Measurements from ENCODE around the gene KBTBD4. TPM values are rescaled to one million over a fixed set of nuclear protein-coding genes. Genes with fewer than 3 reads are reported as not detected.

Gene KBTBD4
- total RNA-seq, 2 donors from 2014 or later, result 26.8 to 30.6 TPM

GRCh38 chr11:47538741-47539565 lies 39.8 kb downstream of the KBTBD4 start:
- H3K4me1 ChIP-seq (replicated peaks), result no peaks in the 10 kb centered on the region
- H3K4me3 ChIP-seq, result no peak overlapping the region
- no peaks in the 10 kb centered on the region for H3K27me3 ChIP-seq (replicated peaks; ENCODE audit: insufficient read depth)
- no peaks in the 10 kb centered on the region for H3K36me3 ChIP-seq
- TF ChIP-seq POLR2A (IDR thresholded peaks at IDR 0.05), result no peak
- TF ChIP-seq CTCF (IDR thresholded peaks at IDR 0.05), result no peak
- TF ChIP-seq POLR2AphosphoS5 (IDR thresholded peaks at IDR 0.05), result no peak
- WGBS, result 60% methylated on average over 10 of the region's 10 CpGs
- DNase-seq (ENCODE audit: low spot score), result no peak
- H3K27ac ChIP-seq, result no peak overlapping the region
- no peaks in the 10 kb centered on the region for H3K9me3 ChIP-seq
- intact Hi-C loops (cut with DNase I), result no loop called here

- no peak for TF ChIP-seq POLR2A (IDR thresholded peaks at IDR 0.05)
- no peak for TF ChIP-seq CTCF (IDR thresholded peaks at IDR 0.05)
- no peak for TF ChIP-seq POLR2AphosphoS5 (IDR thresholded peaks at IDR 0.05)
- no peaks in the 10 kb centered on the region for H3K9me3 ChIP-seq
- no peaks in the 10 kb centered on the region for H3K36me3 ChIP-seq
- 8% methylated on average over 3 of the region's 3 CpGs for WGBS
- DNase-seq (ENCODE audit: low spot score), result no peak
- intact Hi-C loops (cut with DNase I), result no loop called here
- no peak overlapping the region for H3K27ac ChIP-seq
- no peaks in the 10 kb centered on the region for H3K27me3 ChIP-seq (replicated peaks; ENCODE audit: insufficient read depth)
- no peak overlapping the region for H3K4me3 ChIP-seq
- H3K4me1 ChIP-seq (replicated peaks), result no peaks in the 10 kb centered on the region
Measured at GRCh38 chr11:47536915-47537314, 41.9 kb downstream of the KBTBD4 start.

GRCh38 chr11:47534704-47535251 lies 44.0 kb downstream of the KBTBD4 start:
- intact Hi-C loops (cut with DNase I), result no loop called here

GRCh38 chr11:47533690-47534151 lies 45.0 kb downstream of the KBTBD4 start:
- no peaks in the 10 kb centered on the region for H3K4me1 ChIP-seq (replicated peaks)
- WGBS, result 90% methylated on average over 2 of the region's 2 CpGs
- no peaks in the 10 kb centered on the region for H3K27me3 ChIP-seq (replicated peaks; ENCODE audit: insufficient read depth)
- no peak for DNase-seq (ENCODE audit: low spot score)
- no peak for TF ChIP-seq POLR2AphosphoS5 (IDR thresholded peaks at IDR 0.05)
- TF ChIP-seq POLR2A (IDR thresholded peaks at IDR 0.05), result no peak
- no peak for TF ChIP-seq CTCF (IDR thresholded peaks at IDR 0.05)
- no peaks in the 10 kb centered on the region for H3K9me3 ChIP-seq
- no peak overlapping the region for H3K4me3 ChIP-seq
- H3K36me3 ChIP-seq, result no peaks in the 10 kb centered on the region
- no peak overlapping the region for H3K27ac ChIP-seq
- intact Hi-C loops (cut with DNase I), result no loop called here

More at GRCh38 chr11:47534704-47535251, 44.0 kb downstream of the KBTBD4 start:
- Histone ChIP-seq H3K27ac (no peak overlapping the region), H3K4me3 (no peak overlapping the region), H3K27me3 (replicated peaks; ENCODE audit: insufficient read depth) (no peaks in the 10 kb centered on the region), H3K4me1 (replicated peaks) (no peaks in the 10 kb centered on the region), H3K9me3 (no peaks in the 10 kb centered on the region), H3K36me3 (no peaks in the 10 kb centered on the region)
- no peak for DNase-seq (ENCODE audit: low spot score)
- 85% methylated on average over 4 of the region's 4 CpGs for WGBS
- TF ChIP-seq CTCF (IDR thresholded peaks at IDR 0.05) (no peak), POLR2AphosphoS5 (IDR thresholded peaks at IDR 0.05) (no peak), POLR2A (IDR thresholded peaks at IDR 0.05) (no peak)

Data from prostate gland (tissue), 2 donors.